ENCODE results near the gene RGMB. TPM values are rescaled to one million over a fixed set of nuclear protein-coding genes. Genes with fewer than 3 reads are reported as not detected.
A peak's percentile ranks its signal among the peaks of the same experiment; 100 is the strongest.
"Not testable (repeated sequence)": the region's sequence is repeated elsewhere in the genome, so short reads cannot be mapped to it uniquely, and the experiment has no call there.

The RGMB gene
- total RNA-seq, 1 experiment from 2014 or later, result 20.3 TPM

- CTCF ChIA-PET, result interaction anchor here (0.8 to 3.4 kb wide), 3 partner anchors 9 to 20 kb away, joined by 3 to 18 read pairs (median 9); no protein-coding TSS in a partner anchor
- H3K9me3 Mint-ChIP-seq (ENCODE audit: unreplicated experiment), result peaks cover 7% of the 10 kb centered on the region
- intact Hi-C loops (cut with micrococcal nuclease), result no loop called here
- no peaks in the 10 kb centered on the region for H3K27me3 Mint-ChIP-seq (ENCODE audit: insufficient read depth, unreplicated experiment)
- POLR2A ChIA-PET, result no interaction called here
- no TSS peak for BruUV-seq (replicated peaks)
- H3K4me3 Mint-ChIP-seq (ENCODE audit: unreplicated experiment), result no peak overlapping the region
- no peaks in the 10 kb centered on the region for H3K4me1 Mint-ChIP-seq (ENCODE audit: insufficient read depth, unreplicated experiment)
- peak; percentile 31 for TF ChIP-seq CTCF (IDR thresholded peaks at IDR 0.05; ENCODE audit: unreplicated experiment)
- DNase-seq (ENCODE audit: unreplicated experiment), result peak; percentile 41
- H3K27ac Mint-ChIP-seq (ENCODE audit: low read depth, unreplicated experiment), result no peak overlapping the region
- no peaks in the 10 kb centered on the region for H3K36me3 Mint-ChIP-seq (ENCODE audit: insufficient read depth, unreplicated experiment)
Observed at GRCh38 chr5:98750693-98751092, 22.8 kb upstream of the RGMB start.

- ChIA-PET POLR2A (interaction anchor here (0.7 kb wide), 1 partner anchor 849 kb away, joined by 4 read pairs; no protein-coding TSS in a partner anchor), CTCF (interaction anchor here (0.6 to 2.1 kb wide), 3 partner anchors 16 to 1219 kb away, joined by 3 to 8 read pairs (median 3); no protein-coding TSS in a partner anchor)
- H3K4me3 Mint-ChIP-seq (ENCODE audit: unreplicated experiment); H3K4me1 Mint-ChIP-seq (ENCODE audit: insufficient read depth, unreplicated experiment); H3K36me3 Mint-ChIP-seq (ENCODE audit: insufficient read depth, unreplicated experiment); H3K27ac Mint-ChIP-seq (ENCODE audit: low read depth, unreplicated experiment); intact Hi-C loops (cut with micrococcal nuclease); H3K9me3 Mint-ChIP-seq (ENCODE audit: unreplicated experiment); H3K27me3 Mint-ChIP-seq (ENCODE audit: insufficient read depth, unreplicated experiment); DNase-seq (ENCODE audit: unreplicated experiment); BruUV-seq (replicated peaks): not testable (repeated sequence)
Observed at GRCh38 chr5:98752331-98752730, 21.1 kb upstream of the RGMB start.

- H3K27me3 Mint-ChIP-seq (ENCODE audit: insufficient read depth, unreplicated experiment); H3K4me3 Mint-ChIP-seq (ENCODE audit: unreplicated experiment); BruUV-seq (replicated peaks); H3K4me1 Mint-ChIP-seq (ENCODE audit: insufficient read depth, unreplicated experiment); intact Hi-C loops (cut with micrococcal nuclease); H3K36me3 Mint-ChIP-seq (ENCODE audit: insufficient read depth, unreplicated experiment); H3K27ac Mint-ChIP-seq (ENCODE audit: low read depth, unreplicated experiment); H3K9me3 Mint-ChIP-seq (ENCODE audit: unreplicated experiment); POLR2A ChIA-PET; DNase-seq (ENCODE audit: unreplicated experiment): not testable (repeated sequence)
- CTCF ChIA-PET, result interaction anchor here (2.1 kb wide), 1 partner anchor 16 kb away, joined by 8 read pairs; no protein-coding TSS in a partner anchor
Observed at GRCh38 chr5:98752801-98753200, 20.7 kb upstream of the RGMB start.

GRCh38 chr5:98753507-98753906, 20.0 kb upstream of the RGMB start:
- BruUV-seq (replicated peaks), result no TSS peak
- H3K9me3 Mint-ChIP-seq (ENCODE audit: unreplicated experiment), result peaks cover 8% of the 10 kb centered on the region
- no peak overlapping the region for H3K27ac Mint-ChIP-seq (ENCODE audit: low read depth, unreplicated experiment)
- ChIA-PET CTCF (interaction anchor here (2.1 kb wide), 1 partner anchor 15 kb away, joined by 8 read pairs; no protein-coding TSS in a partner anchor), POLR2A (interaction anchor here (1.5 kb wide), 1 partner anchor 16 kb away, joined by 3 read pairs; no protein-coding TSS in a partner anchor)
- H3K4me1 Mint-ChIP-seq (ENCODE audit: insufficient read depth, unreplicated experiment), result no peaks in the 10 kb centered on the region
- H3K4me3 Mint-ChIP-seq (ENCODE audit: unreplicated experiment), result no peak overlapping the region
- no peak for TF ChIP-seq CTCF (IDR thresholded peaks at IDR 0.05; ENCODE audit: unreplicated experiment)
- H3K27me3 Mint-ChIP-seq (ENCODE audit: insufficient read depth, unreplicated experiment), result no peaks in the 10 kb centered on the region
- H3K36me3 Mint-ChIP-seq (ENCODE audit: insufficient read depth, unreplicated experiment), result no peaks in the 10 kb centered on the region
- no peak for DNase-seq (ENCODE audit: unreplicated experiment)
- intact Hi-C loops (cut with micrococcal nuclease), result no loop called here

GRCh38 chr5:98755406-98755805, 18.1 kb upstream of the RGMB start:
- Mint-ChIP-seq H3K4me3 (ENCODE audit: unreplicated experiment) (no peak overlapping the region), H3K36me3 (ENCODE audit: insufficient read depth, unreplicated experiment) (no peaks in the 10 kb centered on the region), H3K27ac (ENCODE audit: low read depth, unreplicated experiment) (no peak overlapping the region), H3K9me3 (ENCODE audit: unreplicated experiment) (peaks cover 8% of the 10 kb centered on the region), H3K4me1 (ENCODE audit: insufficient read depth, unreplicated experiment) (no peaks in the 10 kb centered on the region), H3K27me3 (ENCODE audit: insufficient read depth, unreplicated experiment) (no peaks in the 10 kb centered on the region)
- CTCF ChIA-PET, result interaction anchor here (0.5 to 3.4 kb wide), 3 partner anchors 12 to 16 kb away, joined by 3 to 29 read pairs (median 4); no protein-coding TSS in a partner anchor
- BruUV-seq (replicated peaks), result no TSS peak
- POLR2A ChIA-PET, result interaction anchor here (0.6 kb wide), 1 partner anchor 937 kb away, joined by 3 read pairs; no protein-coding TSS in a partner anchor
- no peak for TF ChIP-seq CTCF (IDR thresholded peaks at IDR 0.05; ENCODE audit: unreplicated experiment)
- DNase-seq (ENCODE audit: unreplicated experiment), result peak; percentile 69
- intact Hi-C loops (cut with micrococcal nuclease), result no loop called here

Data from MCF 10A (cell line).